ENCODE data around the gene TMIE. TPM values are rescaled to one million over a fixed set of nuclear protein-coding genes. Genes with fewer than 3 reads are reported as not detected.
"Not testable (repeated sequence)": the region's sequence is repeated elsewhere in the genome, so short reads cannot be mapped to it uniquely, and the experiment has no call there.

TMIE gene
- total RNA-seq, 2 donors from 2014 or later, result 0.84 to 1.0 TPM

DNA sequence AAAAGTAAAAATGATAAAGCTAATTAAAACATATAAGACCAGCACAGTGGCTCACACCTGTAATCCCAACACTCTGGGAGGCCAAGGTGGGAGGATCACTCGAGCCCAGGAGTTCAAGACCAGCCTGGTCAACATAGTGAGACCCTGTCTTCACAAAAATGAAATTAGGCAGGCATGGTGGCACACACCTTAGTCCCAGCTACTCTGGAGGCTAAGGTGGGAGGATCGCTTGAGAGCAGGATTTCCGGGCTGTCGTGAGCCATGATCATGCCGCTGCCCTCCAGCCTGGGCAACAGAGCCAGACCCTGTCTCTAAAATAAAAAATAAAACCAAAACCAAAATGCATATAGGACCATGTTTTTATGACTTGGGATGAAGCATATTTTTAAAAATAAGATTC, 21.3 kb downstream of the TMIE start:
- Mint-ChIP-seq H3K9me3 (no peaks in the 10 kb centered on the region), H3K27ac (no peak overlapping the region), H3K36me3 (no peaks in the 10 kb centered on the region)
- DNase-seq (ENCODE audit: low spot score in 2 of 2) (no peak), ATAC-seq (no peak)

DNA sequence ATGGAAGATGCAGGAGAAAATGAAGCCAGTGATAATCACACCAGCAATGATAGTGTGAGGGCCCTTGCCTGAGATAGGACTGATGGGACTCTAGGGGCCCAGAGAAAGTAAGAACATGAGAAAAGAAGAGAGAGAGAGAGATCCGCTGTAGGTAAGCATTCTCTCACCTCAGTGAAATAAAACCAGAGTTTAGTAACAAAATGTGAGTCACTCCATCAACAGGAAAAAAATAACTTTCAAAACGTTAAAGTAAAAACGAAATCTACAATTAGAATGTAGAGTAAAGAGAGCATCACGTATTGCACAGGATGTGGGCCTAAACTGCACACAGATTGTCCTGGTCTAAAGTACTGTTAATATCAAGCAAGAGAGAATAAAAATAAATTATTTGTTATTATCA, 23.2 kb downstream of the TMIE start:
- Mint-ChIP-seq H3K9me3 (no peaks in the 10 kb centered on the region), H3K27ac (no peak overlapping the region), H3K36me3 (no peaks in the 10 kb centered on the region)
- DNase-seq (ENCODE audit: low spot score in 2 of 2), result no peak
- ATAC-seq, result peak in 1 of 2 donors; percentile 62

DNA sequence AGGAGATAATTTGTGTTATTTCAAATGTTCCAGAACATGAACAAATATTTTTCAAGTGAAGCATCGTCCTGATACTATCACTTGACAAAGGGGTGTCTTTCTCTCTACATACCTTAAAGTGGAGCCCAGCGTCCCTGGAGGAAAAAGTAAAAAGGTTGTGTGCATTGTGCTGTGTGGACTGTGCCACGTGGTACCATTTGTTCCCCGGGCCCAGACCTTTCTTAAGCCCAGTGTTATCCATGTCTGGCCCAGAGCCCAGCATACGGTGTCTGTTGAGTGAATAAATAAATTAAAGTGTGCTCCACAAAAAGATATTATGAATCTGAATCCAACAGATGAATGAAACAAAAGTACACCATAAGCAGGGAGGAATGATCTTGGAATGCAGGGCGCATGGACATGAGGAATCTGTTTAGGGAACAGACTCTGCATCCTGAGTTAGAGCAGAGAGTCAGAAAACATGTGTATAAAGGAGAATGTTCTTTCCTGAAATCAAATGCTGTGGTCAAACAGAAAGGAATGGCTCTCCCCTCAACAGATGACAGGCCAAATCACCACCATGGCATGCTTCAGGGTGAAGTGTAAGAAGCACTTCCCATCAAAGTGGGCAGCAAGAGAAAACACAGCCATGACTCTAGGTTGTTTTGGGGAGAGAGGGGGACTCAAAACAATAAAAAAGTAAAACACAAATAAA, 24.6 kb downstream of the TMIE start:
- DNase-seq (ENCODE audit: low spot score in 2 of 2), result no peak
- Mint-ChIP-seq H3K27ac (no peak overlapping the region), H3K36me3 (no peaks in the 10 kb centered on the region), H3K9me3 (no peaks in the 10 kb centered on the region)
- no peak for ATAC-seq

DNA sequence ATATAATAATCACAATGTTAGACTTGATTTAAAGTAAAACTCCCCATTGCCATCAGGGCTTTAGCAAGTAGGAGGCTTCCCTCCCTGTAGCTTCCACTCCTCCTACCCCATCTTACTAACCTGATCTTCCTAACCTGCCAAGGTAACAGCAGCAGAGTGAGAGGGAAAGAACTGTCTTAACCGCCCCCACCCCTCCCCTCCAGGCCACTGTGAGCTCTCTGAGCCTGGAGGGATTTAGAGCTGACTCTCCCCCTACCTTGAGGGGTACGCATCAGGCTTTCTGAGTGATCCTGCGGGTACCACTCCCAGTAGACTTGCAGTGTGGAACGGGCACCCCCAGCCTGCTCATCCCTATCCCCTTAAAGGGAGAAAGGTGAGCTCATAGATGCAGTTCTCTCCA, 27.8 kb downstream of the TMIE start:
- DNase-seq (ENCODE audit: low spot score in 2 of 2) (no peak), ATAC-seq (no peak)
- Mint-ChIP-seq H3K36me3 (no peaks in the 10 kb centered on the region), H3K27ac (no peak overlapping the region), H3K9me3 (no peaks in the 10 kb centered on the region)

DNA sequence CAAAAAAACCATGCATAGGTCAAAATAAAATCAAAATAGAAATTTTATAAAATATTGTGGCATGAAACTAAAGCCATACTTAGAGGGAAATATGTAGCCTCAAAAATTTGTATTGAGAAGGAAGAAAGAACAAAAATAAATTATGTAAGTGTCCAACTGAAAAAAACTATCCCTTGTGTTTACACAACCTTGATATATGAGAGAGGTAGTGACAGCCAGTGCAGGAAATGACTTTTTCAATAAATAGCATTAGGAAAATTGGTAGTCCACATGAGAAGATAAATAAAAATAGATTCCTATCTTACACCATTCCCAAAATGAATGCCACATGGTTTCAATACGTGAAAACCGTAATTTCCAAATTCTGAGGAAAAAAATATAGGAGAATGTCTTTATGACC, 29.6 kb downstream of the TMIE start:
- no peak for ATAC-seq

DNA sequence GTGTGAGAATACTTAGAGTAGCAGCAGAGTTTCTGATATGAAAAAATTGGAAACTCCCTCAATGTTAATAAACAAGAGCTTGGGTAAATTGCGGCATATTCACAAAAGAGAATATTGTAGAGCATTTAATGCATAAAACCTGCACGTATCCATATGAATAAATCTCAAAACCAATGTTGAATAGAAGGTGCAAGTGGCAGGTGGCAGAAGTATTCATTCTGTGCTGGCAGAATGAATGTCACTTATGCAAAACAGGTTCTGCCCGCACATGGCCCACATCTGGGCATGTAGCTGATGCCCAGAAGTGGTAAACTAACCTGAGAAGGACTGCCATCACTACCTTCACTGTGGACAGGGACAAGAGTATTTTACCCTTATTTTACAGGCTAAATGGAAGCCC, 30.6 kb downstream of the TMIE start:
- Mint-ChIP-seq H3K9me3 (no peaks in the 10 kb centered on the region), H3K27ac (no peak overlapping the region), H3K36me3 (no peaks in the 10 kb centered on the region)
- ATAC-seq (no peak), DNase-seq (ENCODE audit: low spot score in 2 of 2) (no peak)

More for the DNA sequence above, 29.6 kb downstream of the TMIE start:
- H3K36me3 Mint-ChIP-seq, result no peaks in the 10 kb centered on the region
- no peak for DNase-seq (ENCODE audit: low spot score in 2 of 2)
- no peak overlapping the region for H3K27ac Mint-ChIP-seq
- H3K9me3 Mint-ChIP-seq, result no peaks in the 10 kb centered on the region

DNA sequence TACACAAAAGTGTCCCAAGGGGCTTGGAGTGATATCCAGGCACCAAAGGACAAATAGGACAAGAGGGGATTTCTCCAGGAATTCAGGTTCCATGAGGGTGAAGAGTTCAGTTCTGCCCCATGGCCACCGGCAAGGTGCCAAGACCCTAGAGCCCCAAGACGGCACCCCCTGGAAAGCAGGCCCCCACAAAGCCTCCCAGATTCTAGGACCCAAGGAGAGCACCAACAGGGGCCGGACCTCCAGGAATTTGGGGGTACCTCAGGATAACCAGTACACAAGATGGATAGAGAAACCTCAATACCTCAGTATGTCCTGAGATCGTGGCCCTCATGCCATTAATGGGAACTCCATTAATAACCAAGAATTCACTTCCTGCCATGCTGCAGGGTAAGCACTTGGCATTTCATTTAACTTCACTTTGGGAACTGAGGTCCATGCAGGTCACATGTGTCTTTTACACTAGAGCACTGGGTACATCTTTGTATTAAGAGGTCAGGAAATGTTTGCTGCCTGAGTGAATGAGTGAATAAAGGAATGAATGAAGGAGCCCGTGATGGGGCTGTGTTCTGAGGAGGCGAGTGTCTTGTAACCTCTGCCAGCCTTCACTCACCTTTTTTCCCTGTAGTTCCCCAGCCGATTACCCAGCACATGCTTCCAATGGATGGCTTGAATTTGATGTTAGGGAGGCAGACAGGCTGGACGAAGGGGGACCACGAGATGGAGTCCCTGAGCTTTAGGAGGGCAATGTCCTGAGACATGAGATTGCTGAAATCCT, 32.0 kb downstream of the TMIE start:
- no peak for ATAC-seq
- Mint-ChIP-seq H3K9me3 (no peaks in the 10 kb centered on the region), H3K36me3 (no peaks in the 10 kb centered on the region), H3K27ac (no peak overlapping the region)
- DNase-seq (ENCODE audit: low spot score in 2 of 2), result no peak

DNA sequence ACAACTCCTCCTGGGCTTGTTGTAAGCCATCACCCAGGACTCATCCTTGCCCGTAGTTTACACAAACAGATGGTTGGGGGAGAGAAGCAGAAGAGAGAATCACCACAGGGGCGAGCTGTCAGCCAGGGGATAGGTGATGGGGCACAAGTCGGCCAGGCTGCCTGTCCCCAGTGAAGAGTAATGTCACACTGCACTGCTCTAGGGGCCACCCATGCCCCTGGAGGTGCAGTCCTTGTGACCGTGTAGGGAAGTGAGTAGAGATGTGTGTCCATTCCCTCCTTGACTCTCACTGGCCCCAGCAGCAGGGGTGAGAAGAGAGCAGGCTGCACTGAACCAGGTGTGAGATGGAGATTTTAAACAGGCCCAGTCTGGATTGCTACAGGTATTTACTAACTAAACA, 33.6 kb downstream of the TMIE start:
- Mint-ChIP-seq H3K9me3 (no peaks in the 10 kb centered on the region), H3K27ac (no peak overlapping the region), H3K36me3 (no peaks in the 10 kb centered on the region)
- ATAC-seq (no peak), DNase-seq (ENCODE audit: low spot score in 2 of 2) (no peak)

DNA sequence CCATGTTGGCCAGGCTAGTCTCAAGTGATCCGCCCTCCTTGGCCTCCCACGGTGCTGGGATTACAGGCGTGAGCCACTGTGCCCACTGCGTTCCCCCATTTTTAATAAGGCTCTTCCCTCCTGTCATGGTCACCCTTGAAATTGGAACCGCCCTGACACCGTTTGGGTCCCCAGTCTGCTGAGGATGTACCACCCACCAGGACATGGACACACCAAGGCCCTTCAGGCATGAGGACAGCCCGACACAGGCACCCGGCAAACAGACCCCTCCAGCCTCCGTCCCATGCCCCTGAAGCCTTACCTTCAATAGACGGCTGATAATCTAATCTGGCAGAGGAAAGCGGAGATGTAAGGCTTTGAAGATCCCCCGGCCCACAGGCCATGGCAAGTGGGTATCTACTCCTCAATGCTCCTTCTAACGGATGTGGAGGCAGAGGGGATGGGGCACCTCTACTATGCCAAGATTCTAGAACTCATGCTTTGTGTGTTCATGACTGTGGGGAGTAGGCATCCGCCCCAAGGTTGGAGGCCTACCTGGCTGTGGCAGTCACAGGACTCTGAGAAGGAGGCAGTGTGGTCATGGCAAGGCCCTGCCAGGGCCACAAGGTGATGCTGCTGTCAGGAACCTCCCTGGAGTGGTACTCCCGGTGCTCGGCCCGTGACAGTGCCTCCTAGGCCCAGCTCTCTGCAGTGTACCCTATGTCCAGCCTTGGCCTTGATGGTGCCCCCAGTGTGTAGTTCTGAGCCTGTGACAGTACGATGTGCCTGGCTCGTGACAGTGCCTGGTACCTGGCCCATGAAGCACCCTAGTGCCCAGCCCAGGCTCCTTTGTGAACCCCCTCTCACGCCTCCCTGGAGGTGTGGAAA, 35.0 kb downstream of the TMIE start:
- ATAC-seq (no peak), DNase-seq (ENCODE audit: low spot score in 2 of 2) (no peak)
- no peak overlapping the region for H3K27ac Mint-ChIP-seq
- no peaks in the 10 kb centered on the region for H3K36me3 Mint-ChIP-seq
- H3K9me3 Mint-ChIP-seq, result no peaks in the 10 kb centered on the region

DNA sequence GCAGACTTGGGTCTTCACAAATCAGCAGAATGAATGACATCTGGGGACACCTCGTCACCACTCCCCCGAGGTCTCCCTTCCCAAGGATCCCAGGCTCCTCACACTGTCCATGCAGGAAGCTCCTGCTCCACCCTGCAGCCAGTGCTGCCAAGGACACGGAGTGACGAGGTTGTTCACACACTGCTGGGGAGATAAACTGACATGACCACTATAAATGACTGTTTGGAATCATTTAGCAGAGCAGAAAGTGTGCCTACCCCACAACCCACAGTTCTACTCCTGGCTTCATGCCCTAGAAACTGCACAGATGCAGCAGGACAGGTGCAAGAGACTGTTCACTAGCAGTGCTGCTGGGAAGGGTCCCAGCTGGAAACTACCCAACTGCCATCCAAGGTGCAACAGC, 36.1 kb downstream of the TMIE start:
- ATAC-seq (no peak), DNase-seq (ENCODE audit: low spot score in 2 of 2) (no peak)
- Mint-ChIP-seq H3K27ac (no peak overlapping the region), H3K9me3 (no peaks in the 10 kb centered on the region), H3K36me3 (no peaks in the 10 kb centered on the region)

DNA sequence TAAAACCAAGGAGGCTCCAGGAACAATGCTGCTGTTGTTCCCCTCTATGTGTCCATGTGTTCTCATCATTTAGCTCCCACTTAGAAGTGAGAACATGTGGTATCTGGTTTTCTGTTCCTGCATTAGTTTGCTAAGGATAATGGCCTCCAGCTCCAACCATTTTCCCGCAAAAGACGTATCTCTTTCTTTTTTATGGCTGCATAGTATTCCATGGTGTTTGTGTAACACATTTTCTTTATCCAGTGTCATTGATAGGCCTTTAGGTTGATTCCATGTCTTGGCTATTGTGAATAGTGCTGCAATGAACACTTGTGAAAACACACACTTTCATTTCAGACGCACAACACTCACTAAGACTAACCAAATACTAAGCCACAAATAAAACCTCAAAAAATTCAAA, 38.4 kb downstream of the TMIE start:
- not testable (repeated sequence) for DNase-seq (ENCODE audit: low spot score in 2 of 2); ATAC-seq; H3K36me3 Mint-ChIP-seq; H3K27ac Mint-ChIP-seq; H3K9me3 Mint-ChIP-seq

DNA sequence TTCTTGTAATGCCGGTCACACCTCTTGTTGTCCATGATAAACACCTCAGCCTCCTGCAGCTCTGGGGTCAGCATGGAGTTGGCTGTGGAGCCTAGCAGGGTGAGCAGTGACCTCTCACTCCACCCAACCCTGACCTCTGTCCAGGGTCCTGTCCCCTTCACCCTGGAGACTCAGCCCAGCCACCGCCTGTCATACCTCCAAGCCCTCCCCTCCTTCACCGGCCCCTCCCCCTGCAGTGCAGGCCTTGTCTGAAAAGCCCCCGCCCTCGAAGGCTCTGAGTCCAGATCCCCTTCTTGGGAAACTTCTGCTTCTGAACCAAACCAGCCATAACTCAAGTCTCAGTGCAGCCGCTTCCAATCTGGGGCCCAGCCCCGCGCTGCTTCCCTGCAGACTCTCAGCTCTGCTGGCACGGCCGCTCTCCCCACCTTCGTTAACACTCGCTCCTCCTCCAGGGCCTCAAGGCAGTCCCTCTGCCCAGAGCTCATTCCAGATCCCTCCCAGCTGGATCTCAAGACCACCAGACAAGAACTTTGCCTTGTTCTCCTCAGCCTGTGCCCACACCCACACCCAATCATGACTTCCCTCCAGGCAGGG, 41.9 kb downstream of the TMIE start:
- no peak overlapping the region for H3K27ac Mint-ChIP-seq
- H3K9me3 Mint-ChIP-seq, result no peaks in the 10 kb centered on the region
- ATAC-seq (no peak), DNase-seq (ENCODE audit: low spot score in 2 of 2) (no peak)
- H3K36me3 Mint-ChIP-seq, result no peaks in the 10 kb centered on the region

DNA sequence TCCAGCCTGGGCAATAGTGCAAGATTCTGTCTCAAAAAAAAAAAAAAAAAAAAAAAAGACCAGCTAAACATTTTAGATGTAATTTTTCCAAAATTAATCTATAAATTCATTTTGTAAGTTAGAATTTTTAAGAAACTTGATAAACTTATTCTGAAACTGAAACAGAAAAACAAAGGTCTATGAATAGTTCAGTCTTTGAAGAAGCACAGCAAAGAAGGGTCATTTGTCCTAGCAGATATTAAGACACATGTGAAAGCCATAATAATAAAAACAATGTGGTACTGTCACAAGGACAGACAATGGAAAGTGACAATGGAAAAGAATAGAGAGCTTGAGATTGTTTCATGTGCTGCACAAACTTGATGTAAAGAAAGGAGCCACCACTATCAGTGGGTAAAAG, 45.5 kb downstream of the TMIE start:
- no peaks in the 10 kb centered on the region for H3K9me3 Mint-ChIP-seq
- no peak for ATAC-seq
- DNase-seq (ENCODE audit: low spot score in 2 of 2), result no peak
- no peak overlapping the region for H3K27ac Mint-ChIP-seq
- H3K36me3 Mint-ChIP-seq, result no peaks in the 10 kb centered on the region

DNA sequence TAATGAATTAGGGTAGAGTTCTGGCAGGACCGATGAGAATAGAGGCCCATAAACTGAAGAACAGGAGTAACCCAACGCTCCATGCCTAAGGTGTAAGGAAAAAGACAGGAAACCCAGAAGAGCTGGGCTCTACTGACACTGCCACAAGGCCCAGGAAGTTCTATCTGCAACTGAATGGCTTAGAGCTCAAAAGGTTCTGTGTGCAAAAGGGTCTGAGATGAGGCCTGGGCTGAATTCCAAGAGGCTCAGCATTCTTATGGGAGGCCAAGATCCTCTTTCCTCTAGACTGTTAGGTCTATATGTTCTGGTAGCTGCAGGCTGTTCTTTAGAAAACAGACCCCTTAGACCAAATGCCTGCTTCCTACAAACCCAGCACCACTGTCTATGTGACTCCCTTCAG, 47.0 kb downstream of the TMIE start:
- H3K27ac Mint-ChIP-seq, result no peak overlapping the region
- no peaks in the 10 kb centered on the region for H3K36me3 Mint-ChIP-seq
- no peak for DNase-seq (ENCODE audit: low spot score in 2 of 2)
- ATAC-seq, result no peak
- H3K9me3 Mint-ChIP-seq, result no peaks in the 10 kb centered on the region

DNA sequence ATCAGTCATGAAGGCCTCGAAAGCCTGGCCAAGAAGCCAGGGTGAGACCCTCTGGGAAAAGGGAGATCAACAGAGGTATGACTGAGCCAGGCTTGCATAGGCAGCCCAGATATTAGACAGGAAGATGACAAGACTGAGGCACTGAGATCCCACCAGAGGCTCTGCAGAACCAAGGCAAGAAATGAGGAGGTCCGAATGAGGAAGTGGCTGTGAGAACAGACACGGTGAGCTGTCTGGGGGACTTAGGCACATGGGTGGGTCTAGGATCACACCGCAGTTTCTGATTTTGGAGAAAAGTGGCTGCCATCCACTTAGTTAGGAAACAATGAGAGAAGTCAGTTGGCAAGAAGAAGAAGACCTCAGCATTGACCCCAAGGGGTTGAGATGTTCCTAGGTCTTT, 47.9 kb downstream of the TMIE start:
- Mint-ChIP-seq H3K36me3 (no peaks in the 10 kb centered on the region), H3K27ac (no peak overlapping the region), H3K9me3 (no peaks in the 10 kb centered on the region)
- ATAC-seq (no peak), DNase-seq (ENCODE audit: low spot score in 2 of 2) (no peak)

DNA sequence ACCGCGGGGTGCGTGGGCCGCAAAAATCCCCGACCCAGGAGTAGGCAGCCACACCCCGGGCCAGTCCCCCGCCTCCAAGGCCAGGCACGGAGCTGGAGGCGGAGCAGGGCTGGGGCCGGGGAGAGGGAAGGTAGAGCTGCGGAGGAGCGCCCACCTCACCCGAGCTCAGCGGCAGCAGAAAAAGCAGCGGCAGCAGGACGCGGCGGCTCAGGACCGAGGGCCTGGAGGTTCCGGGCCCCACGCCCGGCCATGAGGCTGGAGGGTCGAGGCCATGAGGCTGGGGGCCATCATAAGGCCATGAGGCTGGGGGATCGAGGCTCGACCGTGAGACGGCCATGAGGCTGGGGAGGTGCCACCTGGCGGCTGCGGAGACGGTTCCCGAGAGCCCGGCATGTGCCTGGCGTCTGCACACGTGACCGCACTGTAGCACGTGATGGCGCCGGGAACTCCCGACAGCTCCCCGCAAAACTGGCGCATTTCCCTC, 49.4 kb downstream of the TMIE start:
- Mint-ChIP-seq H3K36me3 (no peaks in the 10 kb centered on the region), H3K9me3 (no peaks in the 10 kb centered on the region), H3K27ac (no peak overlapping the region)
- ATAC-seq (no peak), DNase-seq (ENCODE audit: low spot score in 2 of 2) (no peak)

DNA sequence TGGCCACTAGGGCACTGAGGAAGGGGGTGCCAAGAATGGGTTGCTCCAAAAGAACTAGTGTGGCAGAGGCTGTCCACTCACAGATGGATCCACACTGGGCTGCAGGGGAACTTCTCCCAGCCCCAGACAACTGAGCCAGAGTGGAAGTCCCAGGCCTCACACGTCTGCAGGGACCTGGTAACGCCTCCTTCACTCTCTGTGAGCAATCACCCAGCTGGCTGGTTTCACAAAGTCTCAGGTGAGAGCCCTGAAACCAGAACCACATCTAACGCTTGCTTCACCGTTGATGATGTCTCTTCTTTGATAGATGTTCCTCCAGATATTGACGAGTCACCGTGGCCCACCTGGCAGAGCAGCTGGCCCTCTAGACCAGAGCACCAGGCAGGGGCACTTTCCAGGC, 51.9 kb downstream of the TMIE start:
- H3K9me3 Mint-ChIP-seq, H3K36me3 Mint-ChIP-seq: not testable (repeated sequence)
- H3K27ac Mint-ChIP-seq, result peak overlapping the region in 1 of 2 donors; percentile 81
- DNase-seq (ENCODE audit: low spot score in 2 of 2) (peak in 1 of 2 donors; percentile 42), ATAC-seq (peak; percentile 96 to 99)

Data from activated naive CD4-positive, alpha-beta T cell treated with anti-CD3 and anti-CD28 coated beads, Interleukin-2, amount 50 U/mL, for 72 hours (primary cell).